Mammary epithelial cell (primary cell): ENCODE measurements around the gene FER.

Experiments
- CTCF ChIP-seq, 2 donors: IDR thresholded peaks in 1 of 2; conservative IDR thresholded peaks in 1 of 2; 2 replicates each; pipeline ENCODE4 v1.5.1; 2011 to 2012; ENCODE audit warnings: inconsistent platforms in 2 of 2, low read length in 2 of 2, mild to moderate bottlenecking in 2 of 2, control low read depth in 1 of 2, low read depth in 1 of 2; ENCODE audit not compliant: insufficient read depth in 1 of 2; ENCODE audit errors: extremely low read depth in 1 of 2
- EZH2 ChIP-seq: IDR thresholded peaks from 2 replicates; pipeline ENCODE4 v1.6.1; 2012; ENCODE audit warnings: low read length, inconsistent platforms, borderline replicate concordance

GRCh38 chr5:109111680-109112079, 364.0 kb downstream of the FER start:
- TF ChIP-seq CTCF (conservative IDR thresholded peaks at IDR 0.05 in 1 of 2, IDR thresholded peaks at IDR 0.05 in 1 of 2; ENCODE audit: extremely low read depth in 1 of 2, insufficient read depth in 1 of 2, low read depth in 1 of 2, low read length in 2 of 2) (no peak), EZH2 (no peak)
